Caki2 (cell line): Measurements from ENCODE around the gene TMEM236. TPM values are rescaled to one million over a fixed set of nuclear protein-coding genes. Genes with fewer than 3 reads are reported as not detected.

Source experiments
- DNase-seq: peaks from one replicate; pipeline ENCODE4 v3.0.0-alpha.2; 2015; ENCODE audit warnings: low read depth
- in situ Hi-C: cut with HindIII; loops from 2 replicates; pipeline ENCODE4 v1.10.0; 2016; ENCODE audit warnings: low sequenced_read_pairs, low pct_unique_long_range_greater_than_20kb, mixed read lengths
- total RNA-seq: library from RNA; depleted of rRNA; stranded (reverse); fragments of >200 nt; shearing (Covaris generic); gene quantifications from 2 replicates; pipeline ENCODE4 v1.2.3, GENCODE V29; 2014; ENCODE audit warnings: low replicate concordance; rRNA removed

Gene TMEM236
- total RNA-seq, 1 experiment from 2014 or later, result 0.14 TPM

- DNase-seq, result peak; percentile 27
- in situ Hi-C loops, result no loop called here
Measured at GRCh38 chr10:17847585-17848296, 95.7 kb downstream of the TMEM236 start.

DNA sequence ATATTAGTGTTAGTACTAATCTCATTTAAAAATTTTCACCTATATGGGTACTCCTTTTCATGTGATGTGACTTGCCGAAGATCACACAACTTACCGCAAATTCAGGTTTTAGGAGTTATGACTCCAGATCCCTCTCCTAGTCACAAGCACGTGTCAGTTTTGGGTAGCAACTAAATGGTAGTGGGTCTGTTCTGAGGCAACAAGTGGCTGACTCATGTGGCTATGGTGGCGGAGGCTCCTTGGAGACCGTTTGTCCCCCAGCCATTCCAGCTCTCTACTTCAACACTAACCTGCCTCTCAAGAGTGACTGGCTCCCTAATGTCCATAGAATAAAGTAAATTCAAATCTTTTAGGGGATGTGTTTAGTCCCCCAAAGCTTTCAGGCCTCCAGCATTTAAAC is 96.6 kb downstream of the TMEM236 start:
- in situ Hi-C loops, result no loop called here
- no peak for DNase-seq

Other genes starting within 250 kb of the TMEM236 start
- gene HACD1, start 134.8 kb upstream of the TMEM236 start, total RNA-seq, result 87.0 and 91.9 TPM in 2 replicates
- gene STAM, start 108.0 kb upstream of the TMEM236 start, total RNA-seq, result 14.3 and 23.6 TPM in 2 replicates
- gene MRC1, start 57.1 kb downstream of the TMEM236 start, total RNA-seq, result not detected in 2 replicates
- not detected in 2 replicates for gene SLC39A12, start 199.7 kb downstream of the TMEM236 start, total RNA-seq